Frontal cortex (tissue), 4 donors: ENCODE data around the gene RPL32. TPM values are rescaled to one million over a fixed set of nuclear protein-coding genes. Genes with fewer than 3 reads are reported as not detected.
"Not testable (repeated sequence)": the region's sequence is repeated elsewhere in the genome, so short reads cannot be mapped to it uniquely, and the experiment has no call there.

Experiments used
- DNase-seq, 2 donors: peaks; one replicate each; pipeline ENCODE4 v3.0.0; 2012; ENCODE audit warnings: low spot score in 2 of 2
- FAIRE-seq: peaks from 2 replicates; lab custom pipeline; 2012; peaks lifted over from hg19 to GRCh38; lab: Jason Lieb, UNC
- total RNA-seq: library from RNA; depleted of rRNA; stranded (reverse); fragments of >200 nt; gene quantifications from one replicate; pipeline ENCODE4 v1.2.3, GENCODE V29; 2014
- donor health status: control.
- donor health status: control.
- donor health status: control.

The RPL32 gene
- total RNA-seq, 1 donor from 2014 or later = 967 TPM

- FAIRE-seq = no peak
These were observed 27.8 kb upstream of the RPL32 start for GRCh38 chr3:12869035-12869621.

GRCh38 chr3:12868039-12869034 is 27.0 kb upstream of the RPL32 start:
- DNase-seq = peak; percentile 84 to 91
- peak; percentile 3 for FAIRE-seq

More at GRCh38 chr3:12869035-12869621, 27.8 kb upstream of the RPL32 start:
- DNase-seq = peak in 1 of 2 donors; percentile 56

GRCh38 chr3:12866836-12867235 is 25.5 kb upstream of the RPL32 start:
- no peak for FAIRE-seq
- no peak for DNase-seq

DNA sequence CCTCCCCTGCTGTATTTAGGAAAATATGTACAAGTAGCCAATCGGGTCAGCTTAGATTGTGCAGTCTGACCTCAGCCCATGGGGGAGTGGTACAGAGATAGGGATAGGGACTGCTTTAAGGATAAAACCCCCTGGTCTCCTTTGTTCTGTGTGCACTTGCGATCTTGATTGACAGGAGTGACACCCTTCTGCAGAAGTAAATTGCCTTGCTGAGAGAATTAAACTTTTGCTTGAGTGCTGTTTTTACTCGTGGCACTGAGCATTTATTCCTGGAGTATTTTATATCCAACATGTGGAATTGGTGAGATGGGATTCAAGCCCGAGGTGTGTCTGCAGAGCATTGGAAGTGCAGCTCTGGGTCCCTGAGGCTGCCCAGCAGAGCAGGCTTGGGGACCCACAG is 23.9 kb upstream of the RPL32 start:
- no peak for DNase-seq
- no peak for FAIRE-seq

DNA sequence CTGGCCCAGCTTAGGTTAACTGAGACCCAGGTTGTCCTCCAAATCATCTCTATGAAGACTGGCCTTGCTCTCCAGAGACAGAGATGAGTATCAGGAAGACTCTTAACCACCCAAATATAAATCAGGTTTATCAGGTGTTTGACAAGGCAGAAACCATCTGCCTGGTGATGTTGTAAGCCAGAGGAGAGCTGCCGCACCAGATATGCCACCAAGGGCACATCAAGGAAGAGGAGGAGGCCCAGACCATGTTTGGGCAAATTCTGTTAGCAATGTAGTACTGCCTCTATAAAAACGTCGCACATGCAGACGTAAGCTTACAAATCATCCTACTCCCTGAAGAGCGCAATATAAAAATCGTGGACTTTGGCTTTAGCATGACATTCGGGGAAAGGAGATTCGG is 21.0 kb upstream of the RPL32 start:
- FAIRE-seq = no peak
- DNase-seq = no peak

- FAIRE-seq (no peak), DNase-seq (no peak)
These were observed 20.2 kb upstream of the RPL32 start for GRCh38 chr3:12861611-12862010.

GRCh38 chr3:12859840-12860239 is 18.5 kb upstream of the RPL32 start:
- FAIRE-seq (no peak), DNase-seq (no peak)

DNA sequence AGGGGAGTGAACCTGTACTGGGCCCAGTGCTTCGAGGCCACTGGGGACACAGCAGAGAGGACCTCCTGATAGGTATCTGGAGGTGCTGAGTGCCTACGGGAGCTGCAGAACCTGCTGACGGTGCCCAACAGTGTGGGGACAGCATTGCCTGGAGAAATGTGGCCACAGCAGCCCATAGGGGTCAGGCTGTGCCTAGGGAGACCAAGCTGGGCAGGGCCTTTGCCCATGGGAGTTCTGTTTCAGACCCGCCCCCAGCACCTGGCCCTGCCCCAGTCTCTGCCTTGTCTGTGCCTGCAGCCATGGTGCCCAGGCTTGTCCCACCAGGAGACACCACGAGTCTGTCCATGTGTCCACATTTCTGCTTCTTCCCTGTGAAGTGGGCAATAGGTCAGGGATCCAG is 15.3 kb upstream of the RPL32 start:
- no peak for DNase-seq
- no peak for FAIRE-seq

- DNase-seq = no peak
- no peak for FAIRE-seq
These were observed 13.2 kb upstream of the RPL32 start for GRCh38 chr3:12854565-12854964.

- FAIRE-seq, DNase-seq: not testable (repeated sequence)
These were observed 12.5 kb upstream of the RPL32 start for GRCh38 chr3:12853847-12854246.

DNA sequence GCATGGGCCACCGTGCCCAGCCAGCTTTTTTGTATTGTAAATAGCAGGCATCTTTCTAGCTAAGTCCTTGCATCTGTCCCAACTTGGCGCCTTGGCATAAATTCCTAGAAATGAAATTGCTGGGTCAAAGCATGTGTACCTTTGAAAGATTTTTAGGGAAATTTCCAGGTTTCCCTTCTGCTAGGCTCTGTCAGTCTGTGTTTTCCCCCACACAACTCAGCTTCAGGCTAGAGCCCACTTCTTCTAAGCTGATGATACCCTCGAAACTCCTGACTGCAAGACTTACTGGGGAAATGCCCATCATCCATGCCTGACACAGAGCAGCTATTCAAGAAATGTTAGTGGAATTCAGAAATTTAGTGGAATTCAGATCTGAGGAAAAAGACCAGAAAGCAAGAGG is 10.8 kb upstream of the RPL32 start:
- DNase-seq = no peak
- no peak for FAIRE-seq

GRCh38 chr3:12845811-12846210 is 4.4 kb upstream of the RPL32 start:
- FAIRE-seq = no peak
- no peak for DNase-seq

DNA sequence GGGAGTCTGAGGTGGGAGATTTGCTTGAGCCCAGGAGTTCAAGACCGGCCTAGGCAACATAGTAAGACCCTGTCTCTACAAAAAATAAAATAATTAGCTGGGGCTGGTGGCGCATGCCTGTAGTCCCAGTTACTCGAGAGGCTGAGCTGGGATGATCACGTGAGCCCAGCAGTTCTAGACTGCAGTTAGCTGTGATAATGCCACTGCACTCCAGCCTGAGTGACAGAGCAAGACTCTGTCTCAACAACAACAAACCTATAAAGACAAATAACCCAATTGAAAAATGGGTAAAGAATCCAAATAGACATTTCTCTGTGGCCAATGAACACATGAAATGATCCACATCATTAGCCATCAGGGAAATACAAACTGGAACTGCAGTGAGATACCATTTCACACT is 1.1 kb upstream of the RPL32 start:
- FAIRE-seq (no peak), DNase-seq (no peak)

DNA sequence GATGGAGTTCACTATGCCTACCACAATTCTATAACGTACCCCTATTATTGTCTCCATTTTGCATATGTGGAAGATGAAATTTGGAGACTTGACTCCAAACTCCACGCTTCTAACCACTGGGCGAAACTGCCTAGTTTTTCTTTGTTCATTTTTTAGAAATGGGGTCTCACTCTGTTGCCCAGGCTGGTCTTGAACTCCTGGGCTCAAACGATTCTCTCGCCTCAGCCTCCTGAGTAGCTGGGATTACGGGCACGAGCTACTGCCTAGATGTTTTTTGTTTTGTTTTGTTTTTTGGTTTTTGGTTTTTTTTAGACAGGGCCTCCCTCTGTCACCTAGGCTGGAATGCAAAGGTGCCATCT is 584 bp upstream of the RPL32 start:
- no peak for FAIRE-seq
- no peak for DNase-seq

- FAIRE-seq (no peak), DNase-seq (peak in 1 of 2 donors; percentile 38)
These were observed 695 bp downstream of the RPL32 start for GRCh38 chr3:12840591-12841148.

GRCh38 chr3:12840148-12840547 is 1.2 kb downstream of the RPL32 start:
- not testable (repeated sequence) for DNase-seq, FAIRE-seq

DNA sequence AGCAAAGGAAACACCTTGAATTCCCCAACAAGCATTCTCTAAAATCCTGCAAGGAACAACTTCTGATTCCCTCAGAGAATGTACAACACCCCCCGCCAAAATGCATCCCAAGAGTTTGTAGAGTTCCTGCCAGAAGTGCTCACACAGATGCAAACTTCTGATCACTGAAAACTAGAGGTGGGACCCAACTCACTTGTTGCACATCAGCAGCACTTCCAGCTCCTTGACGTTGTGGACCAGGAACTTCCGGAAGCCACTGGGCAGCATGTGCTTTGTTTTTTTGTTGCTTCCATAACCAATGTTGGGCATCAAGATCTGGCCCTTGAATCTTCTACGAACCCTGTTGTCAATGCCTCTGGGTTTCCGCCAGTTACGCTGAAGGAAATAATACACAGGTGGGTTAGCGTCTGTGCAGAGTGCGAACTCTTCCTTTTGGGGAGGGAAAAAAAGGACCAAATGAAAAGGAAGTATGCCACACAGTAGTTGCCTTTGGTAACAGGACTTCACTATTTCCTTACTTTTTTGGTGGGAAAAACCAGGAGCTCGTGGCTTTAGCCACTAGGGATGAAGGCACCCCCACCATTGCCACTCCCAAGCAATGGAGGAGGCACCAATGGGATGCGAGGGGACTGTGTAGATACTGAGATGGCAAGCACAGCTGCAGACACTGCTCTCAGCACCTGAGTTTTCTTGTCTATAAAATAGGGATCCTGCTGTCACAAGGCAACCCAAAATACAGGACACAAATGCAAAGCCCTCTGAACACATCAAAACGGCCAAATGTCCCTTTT is 2.0 kb downstream of the RPL32 start:
- FAIRE-seq = no peak
- DNase-seq = no peak

DNA sequence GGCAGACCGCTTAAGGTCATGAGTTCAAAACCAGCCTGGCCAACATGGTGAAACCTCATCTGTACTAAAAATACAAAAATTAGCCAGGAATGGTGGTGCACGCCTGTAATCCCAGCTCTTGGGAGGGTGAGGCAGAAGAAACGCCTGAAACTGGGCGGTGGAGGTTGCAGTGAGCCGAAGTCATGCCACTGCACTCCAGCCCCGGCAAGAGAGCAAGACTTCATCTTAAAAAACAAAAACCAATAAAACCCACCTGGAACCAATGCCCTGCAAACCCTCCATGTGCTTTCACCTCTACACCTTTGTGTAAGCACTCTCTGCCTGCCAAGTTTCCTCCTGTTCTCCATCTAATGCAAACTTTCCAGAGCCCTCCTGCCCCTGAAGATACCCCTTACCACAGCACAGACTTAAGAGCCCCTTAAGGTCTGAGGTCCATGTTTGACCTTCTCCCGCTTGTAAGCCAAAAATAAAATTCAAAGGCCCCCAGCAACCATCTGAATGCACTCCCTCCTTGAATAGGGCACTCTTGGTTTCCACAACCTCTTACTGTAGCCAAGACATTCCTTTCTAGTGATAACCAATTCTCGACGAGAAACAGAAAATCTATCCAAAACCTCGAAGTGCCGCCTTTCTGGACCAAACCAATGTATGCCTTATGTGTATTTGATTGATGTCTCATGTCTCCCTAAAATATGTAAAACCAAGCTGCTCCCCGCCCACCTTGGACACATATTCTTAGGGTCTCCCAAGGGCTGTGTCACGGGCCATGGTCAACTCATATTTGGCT is 3.0 kb downstream of the RPL32 start:
- no peak for DNase-seq
- no peak for FAIRE-seq

- no peak for FAIRE-seq
- no peak for DNase-seq
These were observed 3.9 kb downstream of the RPL32 start for GRCh38 chr3:12837295-12837986.
